Activated B cell treated with CpG ODN at 0.5 μM for 24 hours (primary cell): ENCODE results near the gene P2RX6. TPM values are rescaled to one million over a fixed set of nuclear protein-coding genes. Genes with fewer than 3 reads are reported as not detected.

Experiments
- ATAC-seq: fragments of 200-7000 bp; cut with Tn5 transposase; one replicate; pipeline ENCODE4 v1.10.0; 2021; ENCODE audit warnings: low read depth, mild to moderate bottlenecking, moderate library complexity
- CTCF ChIA-PET: fragments of 350-600 bp; sonication (Branson Sonifier 250); formaldehyde crosslinking; loops from one replicate; lab custom pipeline; 2021; ENCODE audit warnings: antibody characterized with exemption; lab: Charles Lee
- POLR2A ChIA-PET: fragments of 350-600 bp; sonication (Branson Sonifier 250); formaldehyde crosslinking; loops from one replicate; lab custom pipeline; 2021; ENCODE audit warnings: antibody characterized with exemption; lab: Charles Lee
- DNase-seq: peaks from one replicate; pipeline ENCODE4 v3.0.0; 2022
- H3K27ac Mint-ChIP-seq: one replicate; pipeline ENCODE4 v1.8.0; 2020; ENCODE audit warnings: mixed read lengths
- H3K27me3 Mint-ChIP-seq: one replicate; pipeline ENCODE4 v1.8.0; 2021; ENCODE audit warnings: mixed read lengths
- H3K36me3 Mint-ChIP-seq: one replicate; pipeline ENCODE4 v1.8.0; 2021; ENCODE audit warnings: low read depth, mixed read lengths
- H3K4me1 Mint-ChIP-seq: one replicate; pipeline ENCODE4 v1.8.0; 2021; ENCODE audit warnings: mixed read lengths
- H3K4me3 Mint-ChIP-seq: one replicate; pipeline ENCODE4 v1.8.0; 2020; ENCODE audit warnings: mild to moderate bottlenecking, mixed read lengths
- H3K9me3 Mint-ChIP-seq: one replicate; pipeline ENCODE4 v1.8.0; 2020; ENCODE audit warnings: mixed read lengths
- CTCF ChIP-seq: fragments of 200-600 bp; IDR thresholded peaks from one replicate; pipeline ENCODE4 v1.8.0; 2022; ENCODE audit warnings: antibody characterized with exemption, mild to moderate bottlenecking
- intact Hi-C: fragments of 100-400 bp; cut with micrococcal nuclease; formaldehyde crosslinking; loops from one replicate; pipeline ENCODE4 v1.15.1; 2024
- total RNA-seq: library from RNA; stranded (reverse); gene quantifications from 2 replicates; pipeline ENCODE4 v1.2.3, GENCODE V29; 2022

P2RX6 gene
- total RNA-seq, 1 donor from 2014 or later = 0.67 TPM

GRCh38 chr22:21029486-21030025 lies 14.6 kb downstream of the P2RX6 start:
- POLR2A ChIA-PET = no interaction called here
- no peak for TF ChIP-seq CTCF
- no peak for DNase-seq
- intact Hi-C loops = no loop called here
- Mint-ChIP-seq H3K4me1 (peaks cover 3% of the 10 kb centered on the region), H3K9me3 (no peaks in the 10 kb centered on the region), H3K4me3 (no peak overlapping the region), H3K27ac (no peak overlapping the region), H3K27me3 (peaks cover 25% of the 10 kb centered on the region), H3K36me3 (no peaks in the 10 kb centered on the region)
- no peak for ATAC-seq
- CTCF ChIA-PET = no interaction called here

- no peak overlapping the region for H3K4me3 Mint-ChIP-seq
- H3K36me3 Mint-ChIP-seq = no peaks in the 10 kb centered on the region
- H3K4me1 Mint-ChIP-seq = peaks cover 3% of the 10 kb centered on the region
- ATAC-seq (no peak), DNase-seq (no peak)
- TF ChIP-seq CTCF = no peak
- H3K27ac Mint-ChIP-seq = no peak overlapping the region
- POLR2A ChIA-PET = no interaction called here
- CTCF ChIA-PET = no interaction called here
- H3K27me3 Mint-ChIP-seq = peaks cover 27% of the 10 kb centered on the region
- intact Hi-C loops = no loop called here
- no peaks in the 10 kb centered on the region for H3K9me3 Mint-ChIP-seq
Measured at GRCh38 chr22:21030032-21030431, 15.1 kb downstream of the P2RX6 start.

- Mint-ChIP-seq H3K36me3 (no peaks in the 10 kb centered on the region), H3K9me3 (no peaks in the 10 kb centered on the region), H3K27me3 (peaks cover 27% of the 10 kb centered on the region), H3K4me1 (no peaks in the 10 kb centered on the region), H3K27ac (no peak overlapping the region), H3K4me3 (no peak overlapping the region)
- POLR2A ChIA-PET = no interaction called here
- no peak for TF ChIP-seq CTCF
- intact Hi-C loops = no loop called here
- DNase-seq (no peak), ATAC-seq (no peak)
- CTCF ChIA-PET = no interaction called here
Measured at GRCh38 chr22:21030621-21031544, 15.9 kb downstream of the P2RX6 start.

- Mint-ChIP-seq H3K27ac (no peak overlapping the region), H3K9me3 (no peaks in the 10 kb centered on the region), H3K27me3 (peaks cover 30% of the 10 kb centered on the region), H3K4me1 (no peaks in the 10 kb centered on the region), H3K4me3 (no peak overlapping the region), H3K36me3 (no peaks in the 10 kb centered on the region)
- intact Hi-C loops = no loop called here
- DNase-seq (no peak), ATAC-seq (no peak)
- POLR2A ChIA-PET = no interaction called here
- no peak for TF ChIP-seq CTCF
- CTCF ChIA-PET = no interaction called here
Measured at GRCh38 chr22:21031545-21032036, 16.6 kb downstream of the P2RX6 start.

- Mint-ChIP-seq H3K27ac (no peak within 1 kb of the TSS), H3K4me1 (no peaks in the 10 kb centered on the region), H3K27me3 (peaks cover 31% of the 10 kb centered on the region), H3K36me3 (no peaks in the 10 kb centered on the region), H3K4me3 (no peak within 1 kb of the TSS), H3K9me3 (no peaks in the 10 kb centered on the region)
- DNase-seq (no peak), ATAC-seq (no peak)
- POLR2A ChIA-PET = no interaction called here
- no peak for TF ChIP-seq CTCF
- intact Hi-C loops = no loop called here
- CTCF ChIA-PET = no interaction called here
Measured at GRCh38 chr22:21032037-21032867, 17.3 kb downstream of the P2RX6 start, which contains the start of gene SLC7A4. SLC7A4 (minus strand) TSS chr22:21032561; CDS start chr22:21031812, 749 bp downstream.
